Osteocyte (in vitro differentiated cells): Measurements from ENCODE around the gene CUBN. TPM values are rescaled to one million over a fixed set of nuclear protein-coding genes. Genes with fewer than 3 reads are reported as not detected.

Source experiments
- DNase-seq: peaks from one replicate; pipeline ENCODE4 v3.0.0; 2021; ENCODE audit warnings: mixed read lengths; ENCODE audit not compliant: unreplicated experiment; ENCODE audit errors: extremely low spot score
- H3K27ac Mint-ChIP-seq: one replicate; pipeline ENCODE4 v1.8.0; 2021; ENCODE audit warnings: mild to moderate bottlenecking, mixed read lengths; ENCODE audit not compliant: unreplicated experiment
- H3K27me3 Mint-ChIP-seq: one replicate; pipeline ENCODE4 v1.8.0; 2021; ENCODE audit warnings: mixed read lengths; ENCODE audit not compliant: unreplicated experiment
- H3K36me3 Mint-ChIP-seq: one replicate; pipeline ENCODE4 v1.8.0; 2021; ENCODE audit warnings: mixed read lengths; ENCODE audit not compliant: unreplicated experiment
- H3K4me1 Mint-ChIP-seq: one replicate; pipeline ENCODE4 v1.8.0; 2021; ENCODE audit warnings: mixed read lengths; ENCODE audit not compliant: unreplicated experiment
- H3K4me3 Mint-ChIP-seq: one replicate; pipeline ENCODE4 v1.8.0; 2021; ENCODE audit warnings: mild to moderate bottlenecking, moderate library complexity, mixed read lengths; ENCODE audit not compliant: unreplicated experiment
- H3K9me3 Mint-ChIP-seq: one replicate; pipeline ENCODE4 v1.8.0; 2021; ENCODE audit warnings: mixed read lengths; ENCODE audit not compliant: unreplicated experiment
- CTCF ChIP-seq: fragments of 200-600 bp; sonication (generic); IDR thresholded peaks from 2 replicates; pipeline ENCODE4 v1.5.0; 2021; ENCODE audit warnings: antibody characterized with exemption, mild to moderate bottlenecking, moderate library complexity
- total RNA-seq: library from RNA; stranded (reverse); gene quantifications from 2 replicates; pipeline ENCODE4 v1.2.1, GENCODE V29; 2021

Gene CUBN
- total RNA-seq, 1 donor from 2014 or later: 1.4 TPM

GRCh38 chr10:16995867-16996529 lies 133.6 kb downstream of the CUBN start:
- Mint-ChIP-seq H3K4me1 (peaks cover 50% of the 10 kb centered on the region), H3K27ac (peak overlapping the region; percentile 93), H3K27me3 (no peaks in the 10 kb centered on the region), H3K36me3 (no peaks in the 10 kb centered on the region), H3K9me3 (no peaks in the 10 kb centered on the region), H3K4me3 (no peak overlapping the region)
- DNase-seq: no peak
- TF ChIP-seq CTCF: no peak

- H3K4me3 Mint-ChIP-seq: no peak overlapping the region
- peaks cover 31% of the 10 kb centered on the region for H3K4me1 Mint-ChIP-seq
- peak overlapping the region; percentile 81 for H3K27ac Mint-ChIP-seq
- H3K27me3 Mint-ChIP-seq: no peaks in the 10 kb centered on the region
- TF ChIP-seq CTCF: no peak
- H3K9me3 Mint-ChIP-seq: no peaks in the 10 kb centered on the region
- no peak for DNase-seq
- no peaks in the 10 kb centered on the region for H3K36me3 Mint-ChIP-seq
Observed at GRCh38 chr10:16993186-16993585, 136.4 kb downstream of the CUBN start.

GRCh38 chr10:16992611-16993119 lies 136.9 kb downstream of the CUBN start:
- H3K4me1 Mint-ChIP-seq: peaks cover 31% of the 10 kb centered on the region
- peak overlapping the region; percentile 81 for H3K27ac Mint-ChIP-seq
- no peaks in the 10 kb centered on the region for H3K9me3 Mint-ChIP-seq
- H3K36me3 Mint-ChIP-seq: no peaks in the 10 kb centered on the region
- peak overlapping the region; percentile 60 for H3K4me3 Mint-ChIP-seq
- H3K27me3 Mint-ChIP-seq: no peaks in the 10 kb centered on the region
- TF ChIP-seq CTCF: peak; percentile 20
- no peak for DNase-seq

GRCh38 chr10:16991011-16991410 lies 138.6 kb downstream of the CUBN start:
- H3K4me1 Mint-ChIP-seq: peaks cover 39% of the 10 kb centered on the region
- H3K27me3 Mint-ChIP-seq: no peaks in the 10 kb centered on the region
- no peak overlapping the region for H3K27ac Mint-ChIP-seq
- no peak for TF ChIP-seq CTCF
- H3K36me3 Mint-ChIP-seq: no peaks in the 10 kb centered on the region
- no peaks in the 10 kb centered on the region for H3K9me3 Mint-ChIP-seq
- H3K4me3 Mint-ChIP-seq: no peak overlapping the region
- DNase-seq: no peak

GRCh38 chr10:16989826-16990293 lies 139.8 kb downstream of the CUBN start:
- H3K4me3 Mint-ChIP-seq: no peak overlapping the region
- H3K27me3 Mint-ChIP-seq: no peaks in the 10 kb centered on the region
- DNase-seq: no peak
- H3K27ac Mint-ChIP-seq: peak overlapping the region; percentile 76
- H3K4me1 Mint-ChIP-seq: peaks cover 46% of the 10 kb centered on the region
- H3K9me3 Mint-ChIP-seq: no peaks in the 10 kb centered on the region
- no peaks in the 10 kb centered on the region for H3K36me3 Mint-ChIP-seq
- no peak for TF ChIP-seq CTCF
